ENCODE measurements around the gene ECHDC3.

DNA sequence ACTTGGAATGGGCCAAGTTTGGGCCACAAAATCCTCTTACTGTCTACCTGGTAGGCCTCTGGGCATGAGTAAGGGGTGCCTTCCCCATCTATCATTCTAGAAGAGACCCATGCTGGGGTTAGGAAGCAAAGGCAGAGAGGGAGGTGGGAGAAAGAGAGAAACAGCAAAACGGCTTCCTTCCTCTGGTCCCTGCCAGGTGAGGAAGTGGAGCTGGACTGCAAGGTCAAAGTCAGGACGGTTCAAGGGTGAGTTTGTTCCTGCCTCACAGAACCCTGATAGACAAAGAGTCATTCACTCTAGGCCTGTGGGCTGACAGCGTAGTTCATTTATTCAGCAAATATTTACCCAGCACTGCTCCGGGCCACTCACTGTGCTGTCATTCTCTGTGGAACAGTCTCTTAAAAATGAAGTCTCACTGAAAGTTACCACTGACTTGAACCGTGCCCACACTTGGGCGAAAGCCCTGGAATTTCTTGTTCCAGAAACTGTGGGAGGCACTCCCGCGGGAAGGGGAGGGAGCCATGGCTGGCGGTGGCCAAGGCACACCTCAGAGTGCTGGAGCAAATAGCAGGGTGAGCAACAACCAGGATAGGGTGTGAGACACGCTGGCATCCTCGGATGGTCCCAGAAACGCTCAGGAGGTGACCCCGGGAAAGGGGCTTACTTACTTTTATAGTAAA, 26.2 kb upstream of the ECHDC3 start:
- no peak for TF ChIP-seq CTCF (IDR thresholded peaks at IDR 0.05)
- TF ChIP-seq POLR2A (IDR thresholded peaks at IDR 0.05): no peak
